ENCODE results near the gene LRIG2. TPM values are rescaled to one million over a fixed set of nuclear protein-coding genes. Genes with fewer than 3 reads are reported as not detected.

The LRIG2 gene
- total and polyA plus RNA-seq, 2 donors (not counting 3 experiments of a cell fraction or from before 2014, with no cell fraction given) = 8.4 to 20.1 TPM

DNA sequence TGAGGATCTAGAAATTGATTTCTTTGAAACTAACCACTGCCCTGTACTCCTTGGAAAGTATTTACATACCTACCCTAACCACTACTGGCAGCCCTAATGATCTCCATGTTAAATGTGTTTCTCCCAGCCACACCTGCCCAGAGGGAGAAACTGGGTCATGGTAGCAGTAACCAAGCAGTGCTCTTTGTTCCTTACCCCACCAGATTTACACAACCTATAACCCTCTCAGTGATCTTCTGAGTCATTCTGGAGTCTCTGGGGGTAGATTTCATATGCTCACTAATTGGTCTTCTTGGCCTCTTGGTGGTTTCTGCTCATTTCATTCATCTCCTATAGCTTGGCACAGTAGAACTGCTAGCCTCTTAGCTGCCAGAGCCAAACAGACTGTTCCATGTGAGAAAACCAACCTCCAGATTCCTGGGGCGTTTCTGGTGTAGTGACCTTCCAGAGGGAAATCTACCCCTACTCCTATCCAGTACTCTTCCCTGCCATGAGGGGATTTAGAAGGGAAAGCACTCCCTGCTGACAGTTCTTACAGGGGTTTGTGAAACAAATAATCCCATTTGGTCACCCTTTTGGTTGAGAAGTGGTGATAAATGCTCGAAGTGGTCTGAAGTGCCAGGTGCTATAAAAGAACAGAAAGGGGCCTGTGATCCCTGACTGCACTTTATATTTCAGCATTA lies 36.2 kb upstream of the LRIG2 start:
- no peaks in the 10 kb centered on the region for H3K79me2 ChIP-seq (ENCODE audit: control insufficient read depth, insufficient read depth, low read length)
- no peaks in the 10 kb centered on the region for H3K27me3 ChIP-seq (ENCODE audit: control insufficient read depth in 2 of 2, insufficient read depth in 2 of 2, low read length in 2 of 2)
- no peak overlapping the region for H2AFZ ChIP-seq (ENCODE audit: low read depth, low read length)
- no peak overlapping the region for H3K4me3 ChIP-seq (replicated peaks in 1 of 3; ENCODE audit: insufficient read depth in 1 of 3, low read depth in 1 of 3, low read length in 3 of 3)
- no peaks in the 10 kb centered on the region for H3K9me1 ChIP-seq (replicated peaks; ENCODE audit: control insufficient read depth, extremely low read depth, insufficient read depth, low read length)
- H3K4me2 ChIP-seq (ENCODE audit: insufficient read depth, low read length) = no peak overlapping the region
- H3K4me1 ChIP-seq (ENCODE audit: control insufficient read depth, extremely low read depth, insufficient read depth, low read length) = peaks cover 20% of the 10 kb centered on the region
- H3K9ac ChIP-seq (replicated peaks; ENCODE audit: extremely low read depth, insufficient read depth, low read length) = no peak overlapping the region
- H3K36me3 ChIP-seq (ENCODE audit: control insufficient read depth in 2 of 2, extremely low read depth in 1 of 2, insufficient read depth in 2 of 2, low read length in 2 of 2) = no peaks in the 10 kb centered on the region
- intact Hi-C loops (cut with micrococcal nuclease) = no loop called here
- H3K9me3 ChIP-seq (replicated peaks; ENCODE audit: control insufficient read depth, insufficient read depth, low read length) = no peaks in the 10 kb centered on the region
- no peak for DNase-seq (ENCODE audit: low read depth, low spot score)
- TF ChIP-seq JUN (IDR thresholded peaks at IDR 0.05; ENCODE audit: borderline replicate concordance, insufficient read depth, insufficient read length, low read depth) = no peak
- no peak for TF ChIP-seq POLR2AphosphoS5 (IDR thresholded peaks at IDR 0.05; ENCODE audit: insufficient read depth, low read depth, low read length)
- TF ChIP-seq MYC (IDR thresholded peaks at IDR 0.05; ENCODE audit: low read depth, low read length) = no peak
- TF ChIP-seq EZH2 (IDR thresholded peaks at IDR 0.05; ENCODE audit: borderline replicate concordance, low read depth, low read length, severe bottlenecking) = no peak
- no peak for TF ChIP-seq POLR2A (IDR thresholded peaks at IDR 0.05; ENCODE audit: low read depth, low read length)
- no peak for TF ChIP-seq GATA2 (IDR thresholded peaks at IDR 0.05; ENCODE audit: insufficient read depth, insufficient read length, low read depth, low read length)
- FAIRE-seq = no peak
- H4K20me1 ChIP-seq (replicated peaks; ENCODE audit: control insufficient read depth, extremely low read depth, insufficient read depth, low read length) = no peaks in the 10 kb centered on the region
- BruUV-seq (replicated peaks) = no TSS peak
- H3K27ac ChIP-seq (ENCODE audit: insufficient read depth, low read depth, low read length) = no peak overlapping the region
- ChIA-PET POLR2A (no interaction called here), CTCF (no interaction called here)
- dilution Hi-C loops (cut with MboI; ENCODE audit: extremely low pct_ligation_motif_present, low sequenced_read_pairs) = no loop called here

GRCh38 chr1:113040041-113040440 lies 33.0 kb upstream of the LRIG2 start:
- POLR2A ChIA-PET = no interaction called here
- Histone ChIP-seq H4K20me1 (replicated peaks; ENCODE audit: control insufficient read depth, extremely low read depth, insufficient read depth, low read length) (no peaks in the 10 kb centered on the region), H3K36me3 (ENCODE audit: control insufficient read depth in 2 of 2, extremely low read depth in 1 of 2, insufficient read depth in 2 of 2, low read length in 2 of 2) (no peaks in the 10 kb centered on the region)

More at GRCh38 chr1:113040041-113040440, 33.0 kb upstream of the LRIG2 start:
- peak overlapping the region; percentile 8 for H3K4me2 ChIP-seq (ENCODE audit: insufficient read depth, low read length)
- no peaks in the 10 kb centered on the region for H3K9me1 ChIP-seq (replicated peaks; ENCODE audit: control insufficient read depth, extremely low read depth, insufficient read depth, low read length)
- no peak overlapping the region for H2AFZ ChIP-seq (ENCODE audit: low read depth, low read length)
- peak; percentile 68 for FAIRE-seq
- no peaks in the 10 kb centered on the region for H3K27me3 ChIP-seq (ENCODE audit: control insufficient read depth in 2 of 2, insufficient read depth in 2 of 2, low read length in 2 of 2)
- intact Hi-C loops (cut with micrococcal nuclease) (no loop called here), dilution Hi-C loops (cut with MboI; ENCODE audit: extremely low pct_ligation_motif_present, low sequenced_read_pairs) (no loop called here)
- no peak overlapping the region for H3K4me3 ChIP-seq (replicated peaks in 1 of 3; ENCODE audit: insufficient read depth in 1 of 3, low read depth in 1 of 3, low read length in 3 of 3)
- no peak overlapping the region for H3K27ac ChIP-seq (ENCODE audit: insufficient read depth, low read depth, low read length)
- CTCF ChIA-PET = interaction anchor here (0.7 to 5.1 kb wide), 5 partner anchors 9 to 235 kb away, joined by 3 to 87 read pairs (median 3); partner anchors contain the start of genes LRIG2 and SLC16A1
- DNase-seq (ENCODE audit: low read depth, low spot score) = peak; percentile 80
- TF ChIP-seq MYC (IDR thresholded peaks at IDR 0.05; ENCODE audit: low read depth, low read length) (no peak), EZH2 (IDR thresholded peaks at IDR 0.05; ENCODE audit: borderline replicate concordance, low read depth, low read length, severe bottlenecking) (no peak), GATA2 (IDR thresholded peaks at IDR 0.05; ENCODE audit: insufficient read depth, insufficient read length, low read depth, low read length) (peak; percentile 79), POLR2AphosphoS5 (IDR thresholded peaks at IDR 0.05; ENCODE audit: insufficient read depth, low read depth, low read length) (peak; percentile 41), FOS (IDR thresholded peaks at IDR 0.05; ENCODE audit: borderline replicate concordance, insufficient read depth, low read length) (no peak), POLR2A (IDR thresholded peaks at IDR 0.05; ENCODE audit: low read depth, low read length) (peak; percentile 36), JUN (IDR thresholded peaks at IDR 0.05; ENCODE audit: borderline replicate concordance, insufficient read depth, insufficient read length, low read depth) (no peak)
- TF ChIP-seq, protein P1, sequence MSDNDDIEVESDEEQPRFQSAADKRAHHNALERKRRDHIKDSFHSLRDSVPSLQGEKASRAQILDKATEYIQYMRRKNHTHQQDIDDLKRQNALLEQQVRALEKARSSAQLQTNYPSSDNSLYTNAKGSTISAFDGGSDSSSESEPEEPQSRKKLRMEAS (IDR thresholded peaks at IDR 0.05; ENCODE audit: insufficient read depth, insufficient read length) = no peak
- H3K9me3 ChIP-seq (replicated peaks; ENCODE audit: control insufficient read depth, insufficient read depth, low read length) = no peaks in the 10 kb centered on the region
- H3K79me2 ChIP-seq (ENCODE audit: control insufficient read depth, insufficient read depth, low read length) = no peaks in the 10 kb centered on the region
- no TSS peak for BruUV-seq (replicated peaks)
- H3K4me1 ChIP-seq (ENCODE audit: control insufficient read depth, extremely low read depth, insufficient read depth, low read length) = peaks cover 40% of the 10 kb centered on the region
- no peak overlapping the region for H3K9ac ChIP-seq (replicated peaks; ENCODE audit: extremely low read depth, insufficient read depth, low read length)
